HG02970 (cell line): ENCODE results near the gene EXTL1.

Experiments
- ATAC-seq: cut with Tn5 transposase; IDR thresholded peaks from one replicate; pipeline ENCODE4 v1.9.1; 2021; ENCODE audit warnings: mild to moderate bottlenecking, moderate library complexity, moderate number of reproducible peaks; ENCODE audit not compliant: unreplicated experiment, low FRiP score

Gene EXTL1

GRCh38 chr1:26060832-26061574 lies 39.4 kb downstream of the EXTL1 start:
- no peak for ATAC-seq

- ATAC-seq, result no peak
These were observed 43.0 kb downstream of the EXTL1 start for GRCh38 chr1:26064553-26064952.

- ATAC-seq, result no peak
These were observed 44.6 kb downstream of the EXTL1 start for GRCh38 chr1:26066160-26066559.

- ATAC-seq, result no peak
These were observed 45.3 kb downstream of the EXTL1 start for GRCh38 chr1:26066857-26067256.

- no peak for ATAC-seq
These were observed 45.9 kb downstream of the EXTL1 start, which contains the start of gene TRIM63 for GRCh38 chr1:26067432-26067911. Gene TRIM63, minus strand, starts transcription at chr1:26067630. Its CDS starts 136 bp downstream, at chr1:26067494.

GRCh38 chr1:26069941-26070295 lies 48.3 kb downstream of the EXTL1 start:
- no peak for ATAC-seq

GRCh38 chr1:26070296-26070962 lies 48.9 kb downstream of the EXTL1 start:
- ATAC-seq, result no peak

GRCh38 chr1:26070963-26071342 lies 49.4 kb downstream of the EXTL1 start:
- ATAC-seq, result no peak

GRCh38 chr1:26072305-26072704 lies 50.7 kb downstream of the EXTL1 start:
- ATAC-seq, result no peak

- ATAC-seq, result no peak
These were observed 54.0 kb downstream of the EXTL1 start for GRCh38 chr1:26075421-26076144.

- ATAC-seq, result no peak
These were observed 55.9 kb downstream of the EXTL1 start for GRCh38 chr1:26077524-26077923.

GRCh38 chr1:26078286-26079177 lies 57.0 kb downstream of the EXTL1 start:
- ATAC-seq, result no peak

GRCh38 chr1:26079178-26079563 lies 57.6 kb downstream of the EXTL1 start:
- ATAC-seq, result no peak

GRCh38 chr1:26079960-26080814 lies 58.6 kb downstream of the EXTL1 start:
- no peak for ATAC-seq

GRCh38 chr1:26081267-26082019 lies 59.9 kb downstream of the EXTL1 start:
- no peak for ATAC-seq

GRCh38 chr1:26082020-26082350 lies 60.4 kb downstream of the EXTL1 start:
- no peak for ATAC-seq

GRCh38 chr1:26083208-26083607 lies 61.6 kb downstream of the EXTL1 start:
- ATAC-seq, result no peak

GRCh38 chr1:26084091-26084561 lies 62.6 kb downstream of the EXTL1 start:
- no peak for ATAC-seq

- no peak for ATAC-seq
These were observed 63.3 kb downstream of the EXTL1 start for GRCh38 chr1:26084844-26085243.
